Activated T-cell treated with anti-CD3 and anti-CD28 coated beads for 48 hours (primary cell): ENCODE results near the gene ESRRB.

ENCODE experiments used
- DNase-seq: peaks from one replicate; pipeline ENCODE4 v3.0.0-alpha.2; 2020; ENCODE audit warnings: low read depth

ESRRB gene

GRCh38 chr14:76375947-76376404, at the start of gene ESRRB:
TSS of gene ESRRB (plus strand) at chr14:76376137. CDS start at chr14:76376402, 265 bp downstream.
- no peak for DNase-seq

GRCh38 chr14:76326918-76327689, 48.8 kb upstream of the ESRRB start:
- DNase-seq: no peak

DNA sequence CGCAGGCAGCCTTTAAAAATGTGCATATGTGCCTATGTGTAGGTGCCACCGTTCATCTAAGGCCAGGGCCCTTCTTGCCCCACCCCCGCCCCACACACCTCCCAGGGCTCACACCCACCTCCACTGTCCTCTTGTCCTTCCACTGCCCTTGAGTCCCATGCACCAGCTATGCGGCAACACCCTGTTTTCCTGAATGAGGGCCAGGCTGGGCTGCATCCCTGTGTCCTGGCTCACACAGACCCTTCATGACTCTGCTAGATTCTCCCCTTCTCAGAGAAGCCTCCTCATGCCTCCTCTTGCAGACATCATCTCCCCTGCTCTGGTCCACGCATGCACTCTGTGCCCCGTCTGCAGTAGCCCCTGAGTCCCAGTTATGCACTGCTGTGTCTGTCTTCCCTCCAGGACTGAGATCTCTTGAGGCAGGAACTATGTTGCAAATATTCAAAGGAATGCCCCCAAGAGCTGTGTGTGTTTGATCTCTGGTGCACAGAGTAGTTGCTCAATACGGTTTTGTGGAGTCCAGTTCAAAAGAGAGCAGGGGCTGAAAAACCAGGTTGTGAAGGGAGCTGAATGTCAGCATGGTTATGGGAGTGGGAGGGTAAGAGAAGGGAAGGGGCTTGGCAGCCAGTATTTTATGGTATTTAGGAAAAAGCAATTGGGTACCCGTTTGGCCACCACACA, 47.3 kb upstream of the ESRRB start:
- DNase-seq: no peak

DNA sequence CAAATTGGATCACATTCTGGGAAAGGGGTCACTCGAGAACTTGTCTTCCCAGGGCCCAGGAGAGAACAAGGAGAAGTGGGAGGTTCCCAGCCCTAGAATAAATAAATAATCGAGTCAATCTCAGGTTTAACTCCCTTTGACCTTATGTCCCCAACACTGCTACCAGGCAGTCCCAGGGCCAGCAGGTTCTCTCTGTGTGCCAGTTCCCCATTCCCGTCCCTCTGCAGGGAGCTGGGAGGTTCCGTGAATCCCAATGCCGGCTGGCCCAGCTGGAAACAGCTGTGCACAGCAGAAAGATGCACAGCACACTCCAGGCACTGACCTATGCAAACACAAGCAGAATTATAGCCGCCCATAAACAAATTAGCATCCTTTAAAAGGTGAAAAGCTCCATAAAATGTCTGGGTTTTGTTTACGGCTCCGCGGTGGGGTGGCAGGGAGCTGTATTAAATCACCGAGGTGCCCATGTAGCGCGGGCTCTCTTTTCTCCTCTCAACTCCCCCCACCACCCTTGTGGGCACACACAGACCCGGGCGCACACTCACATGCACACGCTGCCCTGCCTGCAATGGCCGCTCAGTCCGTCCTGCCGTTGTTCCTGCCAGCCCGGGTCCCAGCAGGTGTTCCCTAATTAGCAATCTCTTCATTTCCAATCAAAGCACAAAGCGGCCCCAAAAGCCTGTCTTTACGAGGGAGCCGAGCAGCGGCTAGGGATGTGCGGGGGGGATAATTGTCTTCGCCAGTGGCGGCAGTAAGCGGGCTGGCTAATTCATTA, 46.6 kb upstream of the ESRRB start:
- DNase-seq: no peak

DNA sequence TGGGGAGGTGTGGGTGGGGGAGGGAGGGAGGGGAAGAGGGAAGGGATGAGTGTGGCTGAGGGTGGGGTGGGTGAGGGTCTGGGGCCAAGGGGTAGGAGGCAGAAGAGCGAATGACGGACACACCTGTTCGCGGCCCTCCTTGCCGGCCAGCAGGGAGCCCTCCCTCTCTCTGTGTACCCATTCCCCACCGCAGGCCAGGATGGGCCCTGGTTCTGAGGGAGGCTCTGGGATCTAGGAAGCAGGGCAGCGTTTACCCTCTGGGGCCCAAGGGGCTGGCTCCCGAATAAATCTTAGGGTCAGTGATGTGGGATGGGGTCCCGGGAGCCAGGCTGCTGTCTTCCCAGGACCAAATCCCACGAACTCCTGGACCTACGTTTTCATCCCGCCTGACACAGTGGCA, 46.0 kb upstream of the ESRRB start:
- DNase-seq: no peak

DNA sequence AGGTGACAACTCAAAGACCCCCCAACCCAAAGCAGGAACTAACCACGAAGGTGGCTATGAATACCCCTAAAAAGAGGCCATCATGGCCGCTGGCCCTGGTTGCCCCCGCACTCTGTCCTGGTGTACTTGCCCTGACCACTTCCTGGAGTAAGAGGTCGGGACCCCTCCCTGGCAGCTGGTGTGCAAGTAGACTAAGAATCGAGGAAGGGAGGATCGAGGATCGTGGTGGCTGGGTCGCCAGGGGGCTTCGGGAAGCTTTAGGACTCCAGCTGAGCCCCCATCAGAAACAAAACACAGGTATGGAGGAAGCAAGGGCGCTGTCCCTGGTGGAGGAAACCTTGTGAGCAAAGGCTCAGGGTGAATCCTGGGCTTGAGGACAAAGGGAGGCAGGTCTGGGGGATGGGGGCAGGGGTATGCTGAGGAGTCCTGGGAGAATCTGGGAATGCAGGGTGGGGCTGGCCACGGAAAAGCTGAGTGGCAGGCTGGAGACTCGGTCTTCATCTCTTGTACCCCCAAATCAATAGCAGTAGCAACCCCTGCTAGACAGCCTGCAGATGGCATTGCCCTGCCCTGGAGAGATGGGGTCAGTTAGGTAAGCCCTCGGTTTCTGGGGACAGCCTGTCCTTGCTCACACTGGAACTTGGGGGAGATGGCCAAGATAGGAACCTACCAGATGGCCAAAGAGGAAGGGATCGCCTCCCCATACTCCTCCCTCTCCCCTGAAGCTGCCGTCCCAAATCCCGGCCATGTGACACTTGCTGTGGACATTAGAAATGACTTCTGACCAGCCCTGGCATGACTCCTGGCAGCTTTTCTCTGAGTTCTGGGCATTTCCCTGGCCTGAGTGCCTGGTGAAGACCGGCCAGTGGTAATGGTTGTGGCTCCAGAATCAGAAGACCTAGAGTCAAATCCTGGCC, 45.3 kb upstream of the ESRRB start:
- DNase-seq: no peak

DNA sequence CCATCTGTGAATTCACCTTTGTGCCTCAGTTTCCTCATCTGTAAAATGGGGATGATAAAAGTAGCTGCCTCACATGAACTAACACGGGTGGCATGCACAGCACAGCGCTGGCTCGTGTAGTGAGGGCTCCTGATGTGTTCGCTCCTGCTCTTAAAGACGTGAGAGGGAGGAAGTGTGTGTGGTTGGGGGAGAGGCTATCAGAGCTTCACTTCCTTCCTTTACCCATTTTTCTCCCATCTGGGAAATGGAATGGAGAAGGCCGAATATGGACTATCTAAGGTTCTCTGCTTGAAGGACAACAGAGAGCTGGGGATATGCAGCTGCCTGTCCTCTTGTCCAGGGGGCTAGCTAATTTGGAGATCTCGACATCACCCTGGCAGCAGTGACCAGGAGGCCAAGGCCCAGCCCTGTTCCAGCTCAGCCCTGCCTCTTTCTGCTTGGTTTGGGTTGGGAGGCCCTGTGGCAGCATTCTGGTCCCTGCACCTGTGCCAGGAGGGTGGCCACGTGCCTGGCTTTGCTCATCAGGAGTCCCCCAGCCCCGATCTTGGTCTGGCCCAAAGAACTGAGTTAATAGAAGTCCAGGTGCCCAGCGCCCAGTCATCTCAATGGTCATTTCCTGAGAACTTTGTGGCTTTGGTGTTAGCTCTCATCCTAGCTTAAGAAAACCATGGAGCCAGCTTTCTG, 44.5 kb upstream of the ESRRB start:
- no peak for DNase-seq

DNA sequence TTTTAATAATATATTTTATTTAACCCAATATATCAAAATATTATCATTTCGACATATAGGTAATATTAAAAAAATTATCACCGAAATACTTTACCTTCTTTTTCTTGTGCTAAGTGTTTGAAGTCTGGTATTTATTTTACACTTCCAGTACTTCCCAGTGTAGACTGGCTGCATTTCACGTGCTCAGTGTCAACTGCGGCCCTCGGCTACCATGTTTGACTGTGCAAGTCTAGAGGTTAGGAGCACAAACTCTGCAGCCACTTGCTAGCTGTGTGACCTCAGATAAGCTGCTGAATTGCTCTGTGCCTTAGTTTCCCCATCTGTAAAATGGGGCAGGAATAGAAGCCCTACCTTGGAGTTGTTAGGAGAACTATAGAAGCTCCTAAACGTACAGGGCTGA, 42.3 kb upstream of the ESRRB start:
- no peak for DNase-seq

DNA sequence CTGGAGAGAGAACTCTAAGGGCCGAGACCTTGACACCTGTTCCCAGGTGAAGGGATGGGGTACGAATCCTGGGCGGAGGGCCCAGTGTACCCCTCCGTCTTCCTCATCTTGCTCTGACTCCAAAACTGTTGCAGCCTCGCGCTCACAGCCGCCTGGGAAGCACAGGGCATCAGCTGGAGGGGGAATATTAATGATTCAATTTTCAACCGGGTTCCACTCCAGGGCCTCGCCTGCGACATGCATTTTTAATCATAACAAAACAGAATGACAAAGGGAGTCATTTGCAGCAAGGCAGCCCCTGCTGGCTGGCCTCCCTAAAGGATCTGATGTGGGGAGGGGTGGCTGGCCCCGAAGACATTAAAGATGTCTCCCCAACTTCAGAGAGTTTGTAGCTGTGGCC, 41.6 kb upstream of the ESRRB start:
- no peak for DNase-seq

- DNase-seq: no peak
Measured at GRCh38 chr14:76336876-76337275, 39.1 kb upstream of the ESRRB start.

DNA sequence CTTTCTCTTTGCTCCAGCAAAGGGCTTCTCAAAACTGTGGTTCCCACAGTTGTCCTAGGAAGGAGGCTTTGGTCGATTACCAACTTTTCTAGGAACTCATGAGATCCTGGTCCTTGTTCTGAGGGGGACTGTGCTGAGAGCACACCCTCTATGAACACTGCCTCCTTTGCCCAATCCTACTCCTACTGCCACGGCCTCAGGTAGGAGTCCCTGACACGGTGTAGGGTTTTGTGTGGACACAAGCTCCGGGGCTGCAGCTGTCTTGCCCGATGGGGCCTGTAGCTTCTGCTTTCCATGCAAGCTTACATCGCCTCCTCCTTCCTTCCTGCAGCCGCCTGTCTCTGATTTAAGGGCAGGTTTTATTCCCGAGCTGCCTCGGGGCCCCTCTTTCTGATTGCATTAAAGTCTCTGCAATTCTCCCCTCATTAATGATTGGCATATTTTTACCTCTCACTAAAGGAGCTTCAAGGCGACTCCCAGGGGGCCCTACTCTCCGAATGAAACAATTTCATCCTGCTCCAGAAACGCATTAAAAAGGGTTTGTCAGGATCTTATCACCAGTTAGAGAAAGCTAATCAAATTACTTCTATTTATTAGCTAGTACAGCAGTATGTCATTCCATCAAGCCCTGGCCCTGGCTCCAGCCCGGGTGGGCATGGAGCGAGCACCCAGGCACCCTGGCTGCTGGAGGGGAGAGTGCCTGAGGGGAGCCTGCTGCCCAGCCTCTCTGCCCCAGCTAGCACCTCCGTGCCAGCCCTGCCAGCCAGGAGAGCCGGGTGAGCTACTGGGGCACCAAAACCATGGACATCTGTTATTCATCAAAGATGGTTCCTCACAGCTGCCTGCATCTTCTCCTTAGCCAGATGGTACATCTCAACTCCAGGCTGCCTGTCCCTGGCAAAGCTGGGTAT, 38.0 kb upstream of the ESRRB start:
- DNase-seq: no peak

- no peak for DNase-seq
Measured at GRCh38 chr14:76339728-76340615, 36.0 kb upstream of the ESRRB start.

GRCh38 chr14:76343386-76343785, 32.6 kb upstream of the ESRRB start:
- DNase-seq: no peak

- no peak for DNase-seq
Measured at GRCh38 chr14:76346391-76347160, 29.4 kb upstream of the ESRRB start.

DNA sequence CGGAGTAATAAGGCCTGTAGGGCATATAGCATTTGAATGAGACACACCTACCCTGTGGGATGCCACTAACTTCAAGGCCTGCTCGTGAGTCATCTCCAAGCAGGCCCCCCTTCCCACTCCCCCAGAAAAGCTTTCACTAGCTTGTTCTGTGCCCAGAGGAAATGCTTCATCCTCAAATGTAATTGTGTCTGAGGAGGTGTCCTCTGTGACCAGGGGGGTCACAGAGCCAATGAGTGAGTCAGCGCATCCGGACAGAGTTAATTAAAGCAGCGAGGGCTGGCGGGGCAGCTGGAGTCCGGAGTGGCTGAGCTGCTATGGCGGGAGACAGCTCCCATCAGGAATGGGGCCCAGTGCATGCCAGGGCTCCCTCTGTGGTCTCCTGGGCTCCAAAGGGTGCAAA, 27.0 kb upstream of the ESRRB start:
- no peak for DNase-seq

- DNase-seq: no peak
Measured at GRCh38 chr14:76349993-76350392, 25.9 kb upstream of the ESRRB start.

- DNase-seq: no peak
Measured at GRCh38 chr14:76350671-76351070, 25.3 kb upstream of the ESRRB start.

- DNase-seq: no peak
Measured at GRCh38 chr14:76351941-76352340, 24.0 kb upstream of the ESRRB start.
